ENCODE measurements around the gene REX1BD. TPM values are rescaled to one million over a fixed set of nuclear protein-coding genes. Genes with fewer than 3 reads are reported as not detected.
A peak's percentile ranks its signal among the peaks of the same experiment; 100 is the strongest.

REX1BD gene
- total RNA-seq, 1 experiment from 2014 or later, result 61.4 TPM

DNA sequence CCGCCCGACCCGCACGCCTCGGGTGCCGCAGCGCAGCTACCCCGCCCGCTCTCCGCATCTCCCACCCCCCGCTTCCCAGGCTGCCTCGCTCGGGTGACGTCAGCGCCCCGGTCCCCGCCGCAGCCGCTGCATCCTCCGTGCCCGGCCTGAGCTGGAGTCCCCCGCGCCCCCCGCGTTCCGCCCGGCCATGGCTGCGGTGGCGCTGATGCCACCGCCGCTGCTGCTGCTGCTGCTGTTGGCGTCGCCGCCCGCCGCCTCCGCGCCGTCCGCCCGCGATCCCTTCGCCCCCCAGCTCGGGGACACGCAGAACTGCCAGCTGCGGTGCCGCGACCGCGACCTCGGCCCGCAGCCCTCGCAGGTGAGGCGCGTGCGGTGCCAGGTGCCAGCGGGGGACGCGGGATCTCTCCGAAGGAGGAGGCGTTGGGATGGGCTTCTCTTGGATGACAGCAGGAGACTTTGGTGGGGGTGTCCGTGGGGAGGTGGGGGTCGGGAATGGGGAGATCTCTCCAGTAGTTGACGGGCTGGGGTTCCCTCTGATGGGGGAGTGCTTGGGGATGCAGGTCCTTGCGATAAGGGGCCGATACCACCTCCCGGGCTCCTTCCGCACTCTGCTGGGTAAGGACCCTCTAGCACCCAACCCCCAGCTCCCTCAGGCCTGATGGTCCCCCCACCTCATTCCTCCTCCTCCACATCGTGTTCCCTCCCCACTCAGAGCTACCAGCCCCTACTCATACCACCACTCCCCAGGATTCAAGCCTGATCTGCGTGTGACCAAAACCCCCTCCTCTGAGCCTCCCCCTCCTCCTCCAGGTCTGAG is 24.4 kb downstream of the REX1BD start, which contains the start of gene TMEM59L:
Gene TMEM59L (plus strand): TSS at position 99 of the 817 bp plus-strand sequence. CDS start 89 bp downstream, at position 188.
- Histone ChIP-seq H3K27me3 (replicated peaks; ENCODE audit: insufficient read depth, low read depth, low read length, poor library complexity) (no peaks in the 10 kb centered on the region), H3K36me3 (ENCODE audit: insufficient read depth, low read length, poor library complexity, severe bottlenecking) (no peaks in the 10 kb centered on the region), H3K27ac (ENCODE audit: low read depth, low read length, poor library complexity, severe bottlenecking) (no peak within 1 kb of the TSS), H3K4me3 (ENCODE audit: low read depth, low read length, poor library complexity, severe bottlenecking) (peak within 1 kb of the TSS; percentile 56), H3K4me1 (ENCODE audit: insufficient read depth, low read length, poor library complexity, severe bottlenecking) (peaks cover 44% of the 10 kb centered on the region), H3K9me3 (ENCODE audit: low read depth, low read length, poor library complexity, severe bottlenecking) (no peaks in the 10 kb centered on the region)
- DNase-seq (ENCODE audit: low spot score), result no peak
- no peak for TF ChIP-seq EZH2 (IDR thresholded peaks at IDR 0.05; ENCODE audit: borderline replicate concordance, low read depth, low read length, poor library complexity, severe bottlenecking)
- TF ChIP-seq, protein P1, sequence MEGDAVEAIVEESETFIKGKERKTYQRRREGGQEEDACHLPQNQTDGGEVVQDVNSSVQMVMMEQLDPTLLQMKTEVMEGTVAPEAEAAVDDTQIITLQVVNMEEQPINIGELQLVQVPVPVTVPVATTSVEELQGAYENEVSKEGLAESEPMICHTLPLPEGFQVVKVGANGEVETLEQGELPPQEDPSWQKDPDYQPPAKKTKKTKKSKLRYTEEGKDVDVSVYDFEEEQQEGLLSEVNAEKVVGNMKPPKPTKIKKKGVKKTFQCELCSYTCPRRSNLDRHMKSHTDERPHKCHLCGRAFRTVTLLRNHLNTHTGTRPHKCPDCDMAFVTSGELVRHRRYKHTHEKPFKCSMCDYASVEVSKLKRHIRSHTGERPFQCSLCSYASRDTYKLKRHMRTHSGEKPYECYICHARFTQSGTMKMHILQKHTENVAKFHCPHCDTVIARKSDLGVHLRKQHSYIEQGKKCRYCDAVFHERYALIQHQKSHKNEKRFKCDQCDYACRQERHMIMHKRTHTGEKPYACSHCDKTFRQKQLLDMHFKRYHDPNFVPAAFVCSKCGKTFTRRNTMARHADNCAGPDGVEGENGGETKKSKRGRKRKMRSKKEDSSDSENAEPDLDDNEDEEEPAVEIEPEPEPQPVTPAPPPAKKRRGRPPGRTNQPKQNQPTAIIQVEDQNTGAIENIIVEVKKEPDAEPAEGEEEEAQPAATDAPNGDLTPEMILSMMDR (conservative IDR thresholded peaks at IDR 0.05; ENCODE audit: low read depth, low read length), result no peak
- ChIA-PET POLR2A (ENCODE audit: low non-redundant PET) (no interaction called here), CTCF (no interaction called here)
- intact Hi-C loops (cut with micrococcal nuclease; ENCODE audit: unreplicated experiment), result no loop called here
- no TSS peak for BruUV-seq (replicated peaks)

DNA sequence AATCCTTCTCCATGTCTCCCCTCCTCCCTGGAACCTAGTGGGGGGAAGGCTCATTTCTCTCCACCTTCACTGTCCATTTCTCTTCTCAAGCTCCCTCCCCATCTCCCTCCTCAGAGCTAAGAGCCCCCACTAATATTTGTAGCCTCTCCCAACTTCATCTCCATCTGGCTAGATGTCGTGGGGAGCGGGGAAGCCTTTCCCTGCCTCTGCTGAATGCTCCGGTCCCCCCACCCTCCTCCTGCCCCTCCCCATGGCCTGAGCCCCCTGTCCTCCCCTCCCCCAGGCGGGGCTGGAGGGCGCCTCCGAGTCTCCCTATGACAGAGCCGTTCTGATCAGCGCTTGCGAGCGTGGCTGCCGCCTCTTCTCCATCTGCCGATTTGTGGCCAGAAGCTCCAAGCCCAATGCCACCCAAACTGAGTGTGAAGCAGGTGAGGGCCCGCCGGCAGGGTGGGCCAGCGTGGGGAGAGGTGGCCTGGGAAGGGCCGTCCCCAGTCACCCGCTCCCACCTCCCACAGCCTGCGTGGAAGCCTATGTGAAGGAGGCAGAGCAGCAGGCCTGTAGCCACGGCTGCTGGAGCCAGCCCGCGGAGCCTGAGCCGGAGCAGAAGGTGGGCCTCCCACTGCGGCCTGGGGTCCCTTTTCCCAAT is 25.1 kb downstream of the REX1BD start:
- Histone ChIP-seq H3K27me3 (replicated peaks; ENCODE audit: insufficient read depth, low read depth, low read length, poor library complexity) (no peaks in the 10 kb centered on the region), H3K4me1 (ENCODE audit: insufficient read depth, low read length, poor library complexity, severe bottlenecking) (peaks cover 37% of the 10 kb centered on the region), H3K9me3 (ENCODE audit: low read depth, low read length, poor library complexity, severe bottlenecking) (no peaks in the 10 kb centered on the region), H3K27ac (ENCODE audit: low read depth, low read length, poor library complexity, severe bottlenecking) (no peak overlapping the region), H3K36me3 (ENCODE audit: insufficient read depth, low read length, poor library complexity, severe bottlenecking) (no peaks in the 10 kb centered on the region), H3K4me3 (ENCODE audit: low read depth, low read length, poor library complexity, severe bottlenecking) (peak overlapping the region; percentile 56)
- ChIA-PET POLR2A (ENCODE audit: low non-redundant PET) (no interaction called here), CTCF (no interaction called here)
- BruUV-seq (replicated peaks), result no TSS peak
- intact Hi-C loops (cut with micrococcal nuclease; ENCODE audit: unreplicated experiment), result no loop called here
- no peak for TF ChIP-seq EZH2 (IDR thresholded peaks at IDR 0.05; ENCODE audit: borderline replicate concordance, low read depth, low read length, poor library complexity, severe bottlenecking)
- TF ChIP-seq, protein P1 (conservative IDR thresholded peaks at IDR 0.05; ENCODE audit: low read depth, low read length), result no peak
- DNase-seq (ENCODE audit: low spot score), result no peak

DNA sequence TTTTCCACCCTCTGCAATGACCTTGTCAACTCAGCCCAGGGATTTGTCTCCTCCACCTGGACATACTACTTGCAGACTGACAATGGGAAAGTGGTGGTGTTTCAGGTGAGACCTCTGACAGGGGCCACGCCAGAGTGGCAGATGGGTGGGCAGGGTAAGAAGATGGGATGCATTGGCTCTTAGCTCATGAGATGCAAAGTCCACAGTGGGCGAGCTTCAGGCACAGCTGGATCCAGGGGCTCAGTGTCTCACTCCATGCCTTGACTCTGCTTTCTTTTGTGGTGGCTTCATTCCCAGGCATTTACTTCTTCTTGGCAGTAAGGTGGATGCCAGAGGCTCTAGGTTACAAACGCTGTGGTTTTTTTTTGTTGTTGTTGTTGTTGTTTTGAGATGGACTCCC is 27.4 kb downstream of the REX1BD start:
- no peaks in the 10 kb centered on the region for H3K27me3 ChIP-seq (replicated peaks; ENCODE audit: insufficient read depth, low read depth, low read length, poor library complexity)
- ChIA-PET POLR2A (ENCODE audit: low non-redundant PET) (no interaction called here), CTCF (no interaction called here)
- no peaks in the 10 kb centered on the region for H3K9me3 ChIP-seq (ENCODE audit: low read depth, low read length, poor library complexity, severe bottlenecking)
- no peak overlapping the region for H3K27ac ChIP-seq (ENCODE audit: low read depth, low read length, poor library complexity, severe bottlenecking)
- H3K36me3 ChIP-seq (ENCODE audit: insufficient read depth, low read length, poor library complexity, severe bottlenecking), result no peaks in the 10 kb centered on the region
- TF ChIP-seq EZH2 (IDR thresholded peaks at IDR 0.05; ENCODE audit: borderline replicate concordance, low read depth, low read length, poor library complexity, severe bottlenecking), result no peak
- TF ChIP-seq, protein P1 (conservative IDR thresholded peaks at IDR 0.05; ENCODE audit: low read depth, low read length), result no peak
- intact Hi-C loops (cut with micrococcal nuclease; ENCODE audit: unreplicated experiment), result no loop called here
- H3K4me3 ChIP-seq (ENCODE audit: low read depth, low read length, poor library complexity, severe bottlenecking), result no peak overlapping the region
- DNase-seq (ENCODE audit: low spot score), result no peak
- BruUV-seq (replicated peaks), result no TSS peak
- H3K4me1 ChIP-seq (ENCODE audit: insufficient read depth, low read length, poor library complexity, severe bottlenecking), result peaks cover 15% of the 10 kb centered on the region
